GOT3 (cell line): ENCODE data around the gene PKHD1.

Source experiments
- DNase-seq: peaks from one replicate; lab custom pipeline; 2025; ENCODE audit warnings: mixed read lengths; lab: John Stamatoyannopoulos, UW

The PKHD1 gene

DNA sequence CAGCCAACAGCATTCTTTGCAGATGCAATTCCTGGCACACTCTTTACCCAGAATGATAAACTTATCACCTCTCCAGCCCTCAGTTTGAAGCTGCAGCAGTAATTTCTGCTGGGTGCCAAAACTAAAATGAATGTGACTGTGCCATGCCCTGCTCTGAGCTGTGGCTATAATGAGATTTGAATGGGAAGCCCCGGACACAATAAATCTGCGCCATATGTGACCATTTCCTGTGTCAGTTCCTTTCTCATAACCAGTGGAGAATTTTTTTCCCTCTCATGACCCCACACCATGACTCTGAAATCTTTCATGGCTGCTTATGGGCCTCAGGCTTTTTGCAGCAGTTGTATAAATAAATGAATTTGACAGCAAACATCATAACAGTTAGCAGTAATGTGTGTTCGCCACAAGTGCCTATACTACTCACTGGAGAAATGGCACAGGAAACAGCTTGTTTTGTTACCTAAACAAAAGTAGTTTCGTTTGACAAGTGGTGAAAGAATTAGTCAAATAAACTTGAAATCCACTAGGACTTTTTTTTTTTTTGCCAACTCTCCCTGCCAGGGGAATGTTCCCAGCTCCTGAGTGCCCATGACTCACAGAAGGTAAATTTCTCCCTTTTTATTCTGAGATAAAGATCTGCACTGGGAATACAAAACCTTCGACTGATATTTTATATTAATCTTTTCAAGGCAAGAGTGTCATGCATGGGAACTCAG lies 408.4 kb downstream of the PKHD1 start:
- no peak for DNase-seq

DNA sequence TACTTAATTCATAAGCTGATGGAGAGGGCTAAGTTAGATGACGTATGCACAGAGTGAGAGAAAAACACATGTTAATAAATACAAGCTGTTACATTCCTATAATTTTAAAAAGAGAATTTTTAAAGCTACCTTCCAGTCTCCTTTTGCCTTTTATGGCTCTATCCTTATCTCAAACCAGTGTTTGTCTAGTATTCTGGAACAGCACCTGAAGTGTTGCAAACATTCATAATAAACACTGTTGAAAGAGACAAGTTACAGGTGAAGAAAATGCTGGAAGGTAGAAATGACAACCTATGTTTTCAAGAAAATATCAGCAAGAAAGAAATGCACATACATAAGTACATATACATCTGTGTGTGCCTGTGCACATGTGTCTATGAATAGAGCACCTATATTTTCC lies 409.1 kb downstream of the PKHD1 start:
- DNase-seq, result no peak

DNA sequence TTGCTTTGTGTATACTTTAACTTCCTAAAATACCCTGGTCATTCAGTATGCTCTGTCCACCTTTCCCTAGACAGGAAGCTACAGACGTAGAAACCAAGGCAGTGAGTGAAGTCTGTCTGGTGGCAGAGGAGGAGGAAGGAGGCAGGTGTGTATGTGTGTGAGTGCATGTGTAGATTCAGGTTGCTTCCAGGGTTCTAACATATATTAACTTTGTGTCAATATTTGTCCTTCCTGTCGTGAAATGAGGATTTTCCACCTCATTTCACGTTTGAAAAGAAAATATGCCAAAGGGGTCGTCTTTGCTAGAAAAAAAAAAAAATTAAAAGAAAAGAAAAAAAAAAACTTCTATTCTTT lies 411.5 kb downstream of the PKHD1 start:
- no peak for DNase-seq

DNA sequence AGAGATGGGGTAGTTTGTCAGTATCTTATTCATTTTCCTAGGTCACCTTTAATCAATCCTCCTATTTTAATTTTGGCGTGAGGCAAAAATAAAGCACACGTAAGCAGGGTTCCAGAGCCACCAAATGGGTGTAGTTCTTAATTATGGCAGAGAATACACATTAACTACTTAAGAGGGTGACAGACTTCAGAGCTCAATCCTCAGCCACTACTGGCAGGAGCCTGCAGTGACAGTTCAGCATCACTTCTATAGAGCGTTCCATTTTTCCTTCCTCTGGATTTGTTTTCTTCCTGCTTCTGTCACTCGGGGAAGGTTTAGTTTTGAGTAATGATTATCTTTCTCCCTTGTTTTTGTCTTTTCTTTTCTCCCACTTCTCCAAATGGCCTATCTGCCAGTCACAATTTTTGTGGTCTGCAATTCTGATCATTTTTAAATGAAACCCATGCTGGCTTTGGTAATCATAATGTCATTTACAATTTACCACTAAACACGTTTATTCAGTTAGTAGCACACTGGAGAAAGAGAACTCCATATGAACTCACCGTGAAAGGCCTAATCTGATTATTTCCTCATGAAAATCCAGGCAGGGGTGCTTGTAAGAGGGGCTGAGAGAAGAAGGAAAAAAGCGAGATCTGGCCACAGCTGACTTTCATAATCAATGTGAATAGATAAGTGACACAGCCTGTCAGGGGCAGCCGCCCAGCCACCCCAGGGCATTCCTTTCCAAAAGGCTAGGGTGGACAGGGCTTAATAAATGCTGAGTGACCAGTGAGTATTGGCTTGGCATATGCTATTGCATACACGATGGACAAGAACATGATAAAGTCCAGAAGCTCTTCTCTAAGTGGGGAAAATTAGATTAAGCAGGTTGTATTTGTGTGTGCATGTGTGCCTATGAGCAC lies 412.1 kb downstream of the PKHD1 start:
- no peak for DNase-seq

DNA sequence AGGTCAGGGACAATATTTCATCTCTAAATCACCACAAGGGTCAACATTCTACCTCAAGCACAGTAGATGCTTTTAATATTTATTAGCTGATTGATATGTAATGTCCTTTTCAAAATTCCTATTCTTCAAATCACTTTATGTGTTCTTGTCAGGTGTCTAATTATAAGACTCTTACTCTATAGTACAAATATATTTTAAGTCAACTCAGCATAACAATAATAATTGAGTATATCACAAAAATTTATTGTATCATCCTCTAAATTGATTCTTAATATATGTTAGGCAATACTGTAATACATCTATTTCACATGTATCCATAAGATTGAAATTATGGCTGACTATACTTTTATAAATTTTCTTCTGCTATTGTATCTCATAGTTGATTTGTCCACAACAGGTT lies 423.9 kb downstream of the PKHD1 start:
- no peak for DNase-seq

DNA sequence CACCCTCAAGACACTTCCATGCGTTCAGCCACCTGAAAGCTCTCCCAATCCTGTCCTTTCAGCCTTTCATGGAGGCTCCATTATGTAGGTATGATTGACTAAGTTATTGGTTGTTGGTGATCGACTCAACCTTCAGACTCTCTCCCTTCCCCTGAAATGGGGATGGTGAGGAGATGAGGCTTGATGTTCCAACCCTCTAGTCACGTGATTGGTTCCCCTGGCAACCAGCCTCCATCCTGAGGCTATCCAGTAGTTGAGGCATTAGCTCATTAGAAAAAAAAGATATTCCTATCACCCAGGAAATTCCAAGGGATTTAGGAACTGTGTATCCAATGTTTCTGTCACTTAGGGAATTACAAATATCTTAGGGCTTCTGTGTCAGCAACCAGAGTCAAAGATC lies 426.6 kb downstream of the PKHD1 start:
- no peak for DNase-seq

DNA sequence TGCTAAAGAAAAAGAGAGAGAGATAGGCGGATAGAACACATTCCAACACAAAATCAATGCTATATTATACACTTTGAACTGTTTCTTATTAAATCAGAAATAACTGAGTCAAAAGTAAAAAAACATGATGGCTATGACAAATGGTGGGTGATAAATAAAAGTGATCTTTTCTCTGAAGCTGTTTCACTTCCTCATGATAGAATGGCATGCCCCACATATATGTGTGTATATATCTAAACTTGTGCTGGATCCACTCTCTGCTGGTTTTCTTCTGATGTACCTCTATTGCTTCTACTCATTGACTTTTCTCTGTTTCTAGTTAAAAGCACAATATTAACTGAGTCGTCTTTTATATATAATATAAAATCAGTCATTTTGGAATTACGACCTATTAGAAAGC lies 429.9 kb downstream of the PKHD1 start:
- no peak for DNase-seq

DNA sequence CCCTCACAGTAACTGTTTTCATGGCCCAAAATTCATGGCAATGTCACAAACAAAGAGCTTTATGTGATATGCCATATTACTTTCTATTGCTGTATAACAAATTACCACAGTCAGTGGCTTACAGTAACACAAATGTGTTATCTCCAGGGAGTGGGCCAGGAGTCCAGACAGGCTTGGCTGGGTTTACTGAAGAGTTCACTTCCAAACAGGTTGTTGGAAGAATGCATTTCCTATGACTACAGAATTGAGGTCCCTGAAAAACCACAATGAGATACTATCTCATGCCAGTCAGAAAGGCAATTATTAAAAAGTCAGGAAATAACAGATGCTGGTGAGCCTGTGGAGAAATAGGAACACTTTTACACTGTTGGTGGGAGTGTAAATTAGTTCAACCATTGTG lies 431.9 kb downstream of the PKHD1 start:
- DNase-seq, result no peak

DNA sequence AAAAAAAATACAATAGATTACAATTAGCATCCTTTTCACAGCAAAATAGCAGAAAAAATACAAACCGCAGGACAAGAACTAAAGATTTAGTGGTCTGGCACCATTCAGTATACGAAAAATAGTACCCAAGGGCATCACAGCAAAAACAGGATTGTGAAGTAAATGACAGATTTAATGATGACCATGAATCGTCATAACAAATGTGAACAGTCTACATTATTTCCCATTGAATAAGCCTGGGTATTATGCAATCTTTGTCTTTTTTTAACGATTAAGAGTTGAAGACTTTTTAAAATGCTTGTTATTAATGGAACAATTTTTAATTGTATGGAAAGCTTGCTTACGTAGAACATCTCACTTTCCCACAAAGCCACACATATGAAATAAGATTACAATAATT lies 432.8 kb downstream of the PKHD1 start:
- DNase-seq, result no peak

DNA sequence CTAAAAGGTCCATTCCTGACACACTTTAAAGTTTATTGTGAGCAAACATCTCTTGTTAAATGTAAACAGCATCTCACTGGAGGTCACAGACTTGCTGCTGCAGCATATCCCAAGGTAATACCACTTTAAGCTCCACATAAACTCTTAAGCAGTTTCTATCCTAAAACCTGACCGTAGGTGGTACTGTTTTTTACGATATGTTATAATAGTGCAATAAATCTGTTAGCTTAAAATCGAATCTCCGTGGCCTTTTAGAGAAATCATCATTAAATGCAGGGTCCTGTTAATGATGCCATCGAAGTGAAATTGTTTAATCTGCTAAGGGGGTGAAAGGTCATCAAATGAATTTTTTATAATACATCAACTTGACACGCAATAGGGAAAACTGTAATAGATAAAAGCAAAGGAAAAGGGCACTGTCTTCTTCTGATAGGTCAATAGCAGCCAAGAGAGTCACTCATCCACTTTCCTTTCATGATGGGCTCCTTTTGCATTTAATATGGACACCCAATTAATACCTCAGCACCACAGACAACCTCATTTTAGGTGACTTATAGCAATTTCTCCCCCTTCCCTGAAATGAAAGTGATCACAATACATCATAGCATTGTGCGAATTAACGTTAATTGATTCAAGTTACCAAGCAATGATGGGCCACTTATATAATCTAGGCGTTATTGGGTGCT lies 436.1 kb downstream of the PKHD1 start:
- no peak for DNase-seq

DNA sequence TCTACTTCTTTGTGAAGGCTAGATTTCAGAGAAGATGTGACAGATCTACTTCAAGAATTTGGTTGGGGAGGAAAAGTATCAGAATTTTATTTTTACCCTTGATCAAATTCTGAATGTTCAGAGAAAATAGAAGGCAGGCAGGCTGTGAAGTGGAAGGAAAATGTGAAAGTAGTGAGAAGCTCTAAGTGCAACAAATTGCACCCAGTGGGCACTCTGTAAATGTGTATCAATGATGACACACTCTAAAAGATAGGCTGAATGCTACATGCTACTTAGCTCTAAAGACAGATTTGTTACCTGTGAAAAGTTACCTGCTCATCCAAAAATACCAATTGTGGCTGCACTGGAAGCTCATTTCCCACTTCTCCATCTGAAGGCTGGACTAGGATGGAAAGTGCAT lies 438.6 kb downstream of the PKHD1 start:
- no peak for DNase-seq

DNA sequence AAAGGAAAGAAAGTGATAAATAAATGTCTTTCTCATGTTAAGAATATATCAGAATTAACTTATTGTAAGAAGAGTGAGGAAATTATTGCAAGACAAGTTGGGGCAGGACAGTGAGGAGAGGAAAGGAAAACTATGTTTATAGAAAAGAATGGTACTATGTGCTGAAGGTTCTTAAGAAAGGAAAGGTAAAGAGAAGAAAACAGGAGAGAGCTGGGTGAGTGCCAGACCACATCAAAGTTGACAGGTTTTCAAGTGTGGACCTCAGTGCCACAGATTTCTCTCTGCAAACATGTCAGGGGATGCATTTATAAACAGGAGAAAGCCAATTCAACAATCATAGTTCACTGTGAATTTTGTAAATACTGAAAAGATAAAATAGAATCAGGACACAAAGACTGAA lies 439.2 kb downstream of the PKHD1 start:
- DNase-seq, result no peak

DNA sequence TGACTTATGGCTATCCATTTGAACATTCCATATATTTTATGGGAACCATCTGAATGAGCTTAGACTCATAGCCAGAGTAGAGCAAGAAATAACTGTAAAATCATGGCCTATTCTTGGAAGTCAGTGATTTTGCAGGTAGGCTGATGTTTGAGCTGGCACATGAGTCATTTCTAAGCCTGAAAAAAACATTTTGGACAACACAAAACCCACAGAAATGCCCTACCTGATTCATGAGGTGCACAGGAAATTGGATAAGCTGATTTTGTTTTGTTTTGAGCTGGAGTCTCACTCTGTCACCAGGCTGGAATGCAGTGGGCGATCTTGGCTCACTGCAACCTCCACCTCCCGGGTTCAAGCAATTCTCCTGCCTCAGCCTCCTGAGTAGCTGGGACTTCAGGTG lies 443.0 kb downstream of the PKHD1 start:
- DNase-seq, result no peak

DNA sequence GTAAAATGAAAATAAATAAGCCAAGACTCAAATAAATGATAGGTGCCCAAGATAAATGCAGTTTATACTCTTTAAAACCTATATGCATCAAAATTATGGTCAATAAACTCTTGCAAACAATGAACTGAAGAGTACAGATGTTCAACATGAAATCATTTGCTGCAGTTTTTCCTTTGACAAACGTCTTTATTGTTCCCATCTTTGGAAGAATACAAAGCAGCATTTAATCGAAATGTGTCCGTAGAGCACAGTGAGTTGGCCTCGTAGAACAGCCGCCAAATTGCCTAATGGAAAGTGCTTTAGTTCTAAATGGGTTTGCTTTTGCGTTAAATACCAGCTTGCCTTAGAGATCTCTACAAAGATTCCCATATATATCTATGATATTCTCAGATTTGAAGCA lies 447.4 kb downstream of the PKHD1 start:
- no peak for DNase-seq

DNA sequence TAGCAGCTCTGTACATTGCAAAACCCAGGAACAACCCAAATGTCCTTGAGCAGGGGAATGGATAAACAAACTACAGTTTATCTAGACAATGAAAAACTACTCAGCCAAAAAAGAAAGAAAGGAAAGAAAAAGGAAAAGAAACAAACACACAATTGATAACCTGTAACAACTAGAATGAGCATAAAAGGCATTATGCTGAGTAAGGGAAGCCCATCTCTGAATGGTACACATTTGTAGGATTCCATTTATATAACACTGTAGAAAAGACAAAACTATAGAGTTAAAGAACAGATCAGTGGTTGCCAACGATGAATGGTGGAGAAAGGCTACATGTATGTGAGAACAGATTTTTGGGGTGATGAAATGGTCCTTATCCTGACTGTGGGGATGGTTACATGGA lies 454.0 kb downstream of the PKHD1 start:
- DNase-seq, result no peak

DNA sequence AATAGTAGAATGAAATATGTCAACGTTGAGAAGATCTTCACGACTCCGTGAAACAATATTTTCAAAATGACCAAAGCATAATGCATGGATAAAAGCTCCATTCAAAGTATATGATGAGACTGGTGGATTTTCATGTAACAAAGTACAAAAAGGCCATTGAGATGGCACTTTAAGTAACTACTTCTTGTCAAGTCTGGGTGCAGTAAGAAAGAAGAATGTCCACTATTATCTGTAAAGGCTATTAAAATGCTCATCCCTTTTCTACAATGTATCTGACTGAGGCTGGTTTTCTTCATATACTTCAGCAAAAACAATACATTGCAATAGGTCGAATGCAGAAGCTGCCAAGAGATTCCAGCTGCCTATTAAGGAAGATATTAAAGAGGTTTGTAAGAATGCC lies 457.4 kb downstream of the PKHD1 start:
- no peak for DNase-seq

DNA sequence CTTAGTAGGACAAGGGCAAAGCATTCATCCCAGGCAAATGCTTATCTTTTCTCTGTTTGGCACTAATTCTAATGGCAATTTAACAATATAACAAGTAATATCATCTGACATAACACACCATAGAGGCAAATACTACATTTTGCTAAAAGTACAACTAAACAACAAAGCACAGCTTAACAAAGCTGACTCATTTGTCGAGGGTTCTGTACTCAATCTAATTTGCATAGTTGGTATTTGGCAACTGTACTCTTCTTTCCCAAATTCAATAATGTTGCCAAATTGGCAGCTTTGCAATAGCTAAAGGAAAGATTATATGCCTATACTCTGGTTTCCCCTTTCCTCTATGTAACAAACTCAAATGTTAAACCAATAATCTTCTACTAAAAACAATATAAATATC lies 461.0 kb downstream of the PKHD1 start:
- DNase-seq, result no peak

DNA sequence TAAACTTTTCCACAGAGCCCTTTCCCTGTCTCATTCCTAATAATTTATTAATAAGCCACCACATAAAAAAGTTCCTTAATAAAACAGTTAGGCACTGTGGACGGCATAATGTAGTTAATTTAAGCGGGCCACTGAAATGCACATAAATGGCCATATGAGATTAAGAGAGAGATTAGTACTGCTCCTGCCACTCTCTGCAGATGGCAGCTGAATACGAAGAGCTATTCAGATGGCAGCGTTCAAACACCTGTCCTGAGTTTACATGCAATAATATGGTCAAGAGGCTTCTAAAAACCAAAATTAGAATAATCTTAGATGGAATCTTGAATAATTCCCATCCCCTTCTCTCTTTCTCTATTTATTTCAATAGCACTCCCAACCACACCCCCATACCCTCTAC lies 461.8 kb downstream of the PKHD1 start:
- no peak for DNase-seq

DNA sequence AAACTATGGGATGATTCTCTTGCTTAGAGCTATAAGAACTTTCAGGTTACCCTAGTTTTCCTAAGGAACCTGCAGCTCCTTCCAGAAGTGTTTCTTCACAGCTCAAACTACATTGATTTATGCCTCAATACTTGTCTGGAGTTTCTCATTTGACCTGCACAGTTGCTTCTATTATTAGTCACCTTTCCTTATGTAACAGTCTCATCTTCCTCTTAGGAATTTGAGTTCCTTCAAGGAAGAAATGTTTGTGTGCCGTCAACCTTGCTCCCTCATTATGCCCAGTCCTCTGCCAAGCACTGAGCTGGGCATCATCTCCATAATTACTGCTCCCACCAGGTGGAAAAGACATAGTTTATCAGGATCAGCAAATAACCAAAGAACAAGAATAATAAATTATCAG lies 466.4 kb downstream of the PKHD1 start:
- no peak for DNase-seq

DNA sequence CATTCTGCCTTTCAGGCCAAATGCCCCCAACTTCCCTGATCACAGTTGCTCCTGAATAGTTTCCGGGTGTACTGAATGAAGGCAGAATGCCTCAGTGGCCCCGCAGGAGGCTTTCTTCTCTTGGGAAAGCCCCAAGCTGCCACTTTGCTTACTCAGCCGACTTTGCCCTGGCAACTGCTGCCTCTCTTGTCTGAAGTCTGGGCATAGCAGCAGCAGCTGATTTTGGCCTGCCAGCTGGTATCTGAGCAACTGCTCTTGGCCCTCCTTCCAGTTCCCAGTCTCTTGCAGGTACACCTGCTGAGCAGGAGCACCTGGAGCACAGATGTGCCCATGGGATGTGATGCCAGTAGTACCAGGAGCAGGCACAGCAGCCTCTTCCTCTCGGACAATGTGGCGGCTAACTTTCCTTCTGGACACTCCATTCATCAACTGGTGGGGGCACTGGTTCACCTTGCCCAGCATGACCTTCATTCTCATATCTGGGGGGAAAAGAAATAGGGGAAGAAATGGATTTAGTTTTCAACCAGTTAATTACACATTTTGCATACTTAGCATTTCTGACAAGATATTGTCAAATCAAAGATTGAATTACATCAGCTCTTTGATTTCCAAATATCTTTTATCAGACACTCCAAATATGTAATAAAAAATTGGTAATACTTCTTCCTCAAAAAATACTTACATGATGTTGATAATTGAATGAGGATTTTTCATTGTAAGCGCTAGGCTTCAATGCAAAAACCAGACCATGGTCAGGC lies 468.2 kb downstream of the PKHD1 start:
- no peak for DNase-seq

DNA sequence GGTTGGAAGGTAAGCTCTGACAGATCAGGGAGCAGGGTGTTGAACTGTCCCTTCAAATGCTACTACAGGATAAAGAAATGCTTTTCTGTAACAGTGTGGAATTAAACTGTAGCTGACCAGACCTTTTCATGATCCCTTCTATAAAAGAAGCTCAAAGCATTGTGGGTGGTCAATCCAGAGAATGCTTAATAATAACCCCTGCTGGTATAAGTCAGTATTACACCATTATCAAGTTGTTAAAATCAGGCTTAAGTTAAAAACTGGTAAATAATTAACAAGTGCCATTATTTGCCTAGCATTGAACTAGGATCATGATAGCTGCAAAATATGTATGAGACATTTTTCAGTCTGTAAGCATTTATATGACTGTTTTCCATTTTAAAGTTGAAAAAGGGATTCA lies 468.9 kb downstream of the PKHD1 start:
- DNase-seq, result no peak

DNA sequence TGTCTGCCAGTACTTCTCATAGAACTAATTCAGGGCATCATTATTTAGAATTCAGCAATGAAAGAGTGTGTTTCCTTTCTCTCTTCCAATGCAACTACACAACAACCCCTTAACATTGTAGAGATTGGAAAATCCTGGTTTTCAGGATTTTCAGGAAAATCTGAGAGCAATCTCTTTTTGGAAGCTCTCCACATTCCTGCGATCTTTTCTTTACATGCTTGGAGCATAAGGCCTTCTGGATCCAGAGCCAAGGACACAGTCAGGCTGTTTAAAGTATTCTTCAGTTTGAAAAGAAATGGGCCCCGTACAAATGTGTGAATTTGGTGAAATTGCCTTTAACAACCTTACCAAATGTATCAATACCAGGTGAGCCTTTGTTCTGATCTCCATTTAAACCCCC lies 469.7 kb downstream of the PKHD1 start:
- DNase-seq, result no peak
